ENCODE measurements around the gene LIN37. TPM values are rescaled to one million over a fixed set of nuclear protein-coding genes. Genes with fewer than 3 reads are reported as not detected.

Gene LIN37
- total and polyA plus RNA-seq, 2 of the 13 experiments (the other 11 are each of a cell fraction or from before 2014, with no cell fraction given): 6.3 to 8.7 TPM

DNA sequence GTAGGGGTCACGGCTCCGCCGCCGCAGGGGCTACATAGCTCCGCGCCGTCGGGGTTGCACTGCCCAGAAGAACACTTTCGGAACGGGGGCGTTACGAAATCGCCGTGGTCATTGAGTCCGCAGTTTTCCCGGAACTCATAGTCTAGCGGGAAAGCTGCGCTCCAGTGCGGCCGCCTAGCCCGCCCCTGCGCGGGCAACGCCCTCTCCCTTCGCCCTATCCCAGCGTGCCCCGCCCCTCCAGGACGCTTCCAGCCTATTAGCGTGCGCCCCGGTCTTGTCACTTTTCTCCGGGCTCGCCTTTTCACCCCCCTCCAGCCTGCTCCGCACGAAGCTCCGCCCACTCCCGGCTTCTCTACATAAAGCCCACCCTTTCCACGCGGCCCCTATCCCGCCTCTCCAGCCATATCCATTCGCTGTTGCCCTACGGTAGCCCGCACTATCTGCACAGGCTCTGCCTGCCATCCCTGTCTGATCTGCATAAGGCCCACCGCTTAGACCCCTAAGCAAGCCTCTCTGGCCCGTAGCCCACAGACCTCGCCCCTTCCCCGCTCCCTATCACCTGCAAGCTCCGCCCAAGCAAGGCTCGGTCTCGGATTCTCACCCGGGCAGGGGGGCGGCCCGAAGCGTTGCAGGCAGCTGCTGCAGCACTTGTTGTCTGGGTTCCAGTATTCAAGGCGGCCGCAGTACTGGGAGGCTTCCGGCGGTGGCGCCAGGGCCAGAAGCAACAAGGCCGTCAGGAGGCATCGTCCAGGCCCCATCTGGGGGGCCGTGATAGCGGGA, 7.8 kb upstream of the LIN37 start (continued):
- TF ChIP-seq, protein P1, sequence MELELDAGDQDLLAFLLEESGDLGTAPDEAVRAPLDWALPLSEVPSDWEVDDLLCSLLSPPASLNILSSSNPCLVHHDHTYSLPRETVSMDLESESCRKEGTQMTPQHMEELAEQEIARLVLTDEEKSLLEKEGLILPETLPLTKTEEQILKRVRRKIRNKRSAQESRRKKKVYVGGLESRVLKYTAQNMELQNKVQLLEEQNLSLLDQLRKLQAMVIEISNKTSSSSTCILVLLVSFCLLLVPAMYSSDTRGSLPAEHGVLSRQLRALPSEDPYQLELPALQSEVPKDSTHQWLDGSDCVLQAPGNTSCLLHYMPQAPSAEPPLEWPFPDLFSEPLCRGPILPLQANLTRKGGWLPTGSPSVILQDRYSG (CRISPR knock-in tag; IDR thresholded peaks at IDR 0.05): no peak
- TF ChIP-seq ZNF615 (CRISPR knock-in tag; IDR thresholded peaks at IDR 0.05; ENCODE audit: borderline replicate concordance) (no peak), EP300 (IDR thresholded peaks at IDR 0.05; ENCODE audit: low read depth in 2 of 2, low read length in 2 of 2) (peak in 1 of 2 experiments; percentile 29; a peak in 1 of 4 replicates), EP300 (CRISPR knock-in tag; IDR thresholded peaks at IDR 0.05; ENCODE audit: borderline replicate concordance) (no peak; the same call in 1 of the 2 replicates), KAT8 (CRISPR knock-in tag; IDR thresholded peaks at IDR 0.05) (peak; percentile 42), GATAD2A (CRISPR knock-in tag; IDR thresholded peaks at IDR 0.05) (peak; percentile 30), RARG (CRISPR knock-in tag; IDR thresholded peaks at IDR 0.05; ENCODE audit: low read depth) (no peak), HDAC1 (CRISPR knock-in tag; IDR thresholded peaks at IDR 0.05) (peak; percentile 73), ZNF225 (CRISPR knock-in tag; IDR thresholded peaks at IDR 0.05) (no peak), RXRA (CRISPR knock-in tag; IDR thresholded peaks at IDR 0.05) (peak; percentile 42; the same call in 1 of the 2 replicates), ISL2 (CRISPR knock-in tag; IDR thresholded peaks at IDR 0.05) (no peak), SIN3A (IDR thresholded peaks at IDR 0.05; ENCODE audit: borderline replicate concordance, low read depth, low read length) (peak; percentile 88; the same call in 1 of the 2 replicates), KDM2A (CRISPR knock-in tag; IDR thresholded peaks at IDR 0.05; ENCODE audit: borderline replicate concordance, low read depth) (peak; percentile 73), KDM3A (CRISPR knock-in tag; IDR thresholded peaks at IDR 0.05; ENCODE audit: low read depth) (no peak), YEATS4 (CRISPR knock-in tag; IDR thresholded peaks at IDR 0.05; ENCODE audit: borderline replicate concordance) (peak; percentile 52; the same call in 1 of the 2 replicates), MTA1 (CRISPR knock-in tag; IDR thresholded peaks at IDR 0.05; ENCODE audit: borderline replicate concordance) (0 out of 2 replicates have a peak, but pooled peaks have one; percentile 13), ZNF607 (CRISPR knock-in tag; IDR thresholded peaks at IDR 0.05; ENCODE audit: borderline replicate concordance) (no peak), ZMYM2 (CRISPR knock-in tag; IDR thresholded peaks at IDR 0.05) (no peak), PCBP1 (IDR thresholded peaks at IDR 0.05; ENCODE audit: borderline replicate concordance, low read depth, low read length) (no peak), ZBTB7A (CRISPR knock-in tag; IDR thresholded peaks at IDR 0.05) (no peak), ZSCAN20 (CRISPR knock-in tag; IDR thresholded peaks at IDR 0.05; ENCODE audit: borderline replicate concordance) (no peak), KDM1A (CRISPR knock-in tag; IDR thresholded peaks at IDR 0.05) (no peak)
- TF ChIP-seq, protein P2, sequence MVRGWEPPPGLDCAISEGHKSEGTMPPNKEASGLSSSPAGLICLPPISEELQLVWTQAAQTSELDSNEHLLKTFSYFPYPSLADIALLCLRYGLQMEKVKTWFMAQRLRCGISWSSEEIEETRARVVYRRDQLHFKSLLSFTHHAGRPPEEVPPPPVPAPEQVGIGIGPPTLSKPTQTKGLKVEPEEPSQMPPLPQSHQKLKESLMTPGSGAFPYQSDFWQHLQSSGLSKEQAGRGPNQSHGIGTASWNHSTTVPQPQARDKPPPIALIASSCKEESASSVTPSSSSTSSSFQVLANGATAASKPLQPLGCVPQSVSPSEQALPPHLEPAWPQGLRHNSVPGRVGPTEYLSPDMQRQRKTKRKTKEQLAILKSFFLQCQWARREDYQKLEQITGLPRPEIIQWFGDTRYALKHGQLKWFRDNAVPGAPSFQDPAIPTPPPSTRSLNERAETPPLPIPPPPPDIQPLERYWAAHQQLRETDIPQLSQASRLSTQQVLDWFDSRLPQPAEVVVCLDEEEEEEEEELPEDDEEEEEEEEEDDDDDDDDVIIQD (CRISPR knock-in tag; IDR thresholded peaks at IDR 0.05; ENCODE audit: low read depth): 0 out of 2 replicates have a peak, but pooled peaks have one; percentile 15
- TF ChIP-seq, protein P3, sequence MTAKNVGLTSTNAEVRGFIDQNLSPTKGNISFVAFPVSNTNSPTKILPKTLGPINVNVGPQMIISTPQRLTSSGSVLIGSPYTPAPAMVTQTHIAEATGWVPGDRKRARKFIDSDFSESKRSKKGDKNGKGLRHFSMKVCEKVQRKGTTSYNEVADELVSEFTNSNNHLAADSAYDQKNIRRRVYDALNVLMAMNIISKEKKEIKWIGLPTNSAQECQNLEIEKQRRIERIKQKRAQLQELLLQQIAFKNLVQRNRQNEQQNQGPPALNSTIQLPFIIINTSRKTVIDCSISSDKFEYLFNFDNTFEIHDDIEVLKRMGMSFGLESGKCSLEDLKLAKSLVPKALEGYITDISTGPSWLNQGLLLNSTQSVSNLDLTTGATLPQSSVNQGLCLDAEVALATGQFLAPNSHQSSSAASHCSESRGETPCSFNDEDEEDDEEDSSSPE (CRISPR knock-in tag; IDR thresholded peaks at IDR 0.05): peak; percentile 89
- TF ChIP-seq, protein P4, sequence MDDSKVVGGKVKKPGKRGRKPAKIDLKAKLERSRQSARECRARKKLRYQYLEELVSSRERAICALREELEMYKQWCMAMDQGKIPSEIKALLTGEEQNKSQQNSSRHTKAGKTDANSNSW (CRISPR knock-in tag; IDR thresholded peaks at IDR 0.05; ENCODE audit: borderline replicate concordance): no peak
- TF ChIP-seq, protein P5, sequence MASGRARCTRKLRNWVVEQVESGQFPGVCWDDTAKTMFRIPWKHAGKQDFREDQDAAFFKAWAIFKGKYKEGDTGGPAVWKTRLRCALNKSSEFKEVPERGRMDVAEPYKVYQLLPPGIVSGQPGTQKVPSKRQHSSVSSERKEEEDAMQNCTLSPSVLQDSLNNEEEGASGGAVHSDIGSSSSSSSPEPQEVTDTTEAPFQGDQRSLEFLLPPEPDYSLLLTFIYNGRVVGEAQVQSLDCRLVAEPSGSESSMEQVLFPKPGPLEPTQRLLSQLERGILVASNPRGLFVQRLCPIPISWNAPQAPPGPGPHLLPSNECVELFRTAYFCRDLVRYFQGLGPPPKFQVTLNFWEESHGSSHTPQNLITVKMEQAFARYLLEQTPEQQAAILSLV (CRISPR knock-in tag; IDR thresholded peaks at IDR 0.05; ENCODE audit: borderline replicate concordance): no peak; the same call in 1 of the 2 replicates
